SJSA1 (cell line): ENCODE data around the gene SMURF2. TPM values are rescaled to one million over a fixed set of nuclear protein-coding genes. Genes with fewer than 3 reads are reported as not detected.

Experiments
- DNase-seq, 2 experiments: peaks; one replicate each; pipeline ENCODE4 v3.0.0-alpha.2; 2015 to 2020; ENCODE audit warnings: low spot score in 2 of 2, low read depth in 1 of 2
- H3K27ac ChIP-seq: fragments of 250-450 bp; sonication (Bioruptor Pico); 2 replicates; pipeline ENCODE4 v1.5.1; 2020; ENCODE audit warnings: mild to moderate bottlenecking, moderate library complexity
- H3K27me3 ChIP-seq: fragments of 250-450 bp; sonication (Bioruptor Pico); replicated peaks from 2 replicates; pipeline ENCODE4 v1.5.1; 2020; ENCODE audit warnings: mild to moderate bottlenecking, moderate library complexity
- H3K36me3 ChIP-seq: fragments of 250-450 bp; sonication (Bioruptor Pico); 2 replicates; pipeline ENCODE4 v1.5.1; 2020; ENCODE audit warnings: mild to moderate bottlenecking
- H3K4me1 ChIP-seq: fragments of 250-450 bp; sonication (Bioruptor Pico); replicated peaks from 2 replicates; pipeline ENCODE4 v1.6.1; 2021; ENCODE audit warnings: mild to moderate bottlenecking
- H3K4me3 ChIP-seq: fragments of 250-450 bp; sonication (Bioruptor Pico); 2 replicates; pipeline ENCODE4 v1.5.1; 2020; ENCODE audit warnings: mild to moderate bottlenecking
- H3K9me3 ChIP-seq: fragments of 250-450 bp; sonication (Bioruptor Pico); replicated peaks from 2 replicates; pipeline ENCODE4 v1.5.1; 2020; ENCODE audit warnings: mild to moderate bottlenecking
- total RNA-seq: library from RNA; depleted of rRNA; stranded (reverse); fragments of >200 nt; shearing (Covaris generic); gene quantifications from 2 replicates; pipeline ENCODE4 v1.2.3, GENCODE V29; 2014

The SMURF2 gene
- total RNA-seq, 1 experiment from 2014 or later = 101 TPM

GRCh38 chr17:64546716-64547115, 115.4 kb downstream of the SMURF2 start:
- Histone ChIP-seq H3K36me3 (peaks cover 99% of the 10 kb centered on the region), H3K27ac (no peak overlapping the region), H3K9me3 (no peaks in the 10 kb centered on the region), H3K4me1 (no peaks in the 10 kb centered on the region), H3K27me3 (no peaks in the 10 kb centered on the region), H3K4me3 (no peak overlapping the region)
- DNase-seq = no peak

DNA sequence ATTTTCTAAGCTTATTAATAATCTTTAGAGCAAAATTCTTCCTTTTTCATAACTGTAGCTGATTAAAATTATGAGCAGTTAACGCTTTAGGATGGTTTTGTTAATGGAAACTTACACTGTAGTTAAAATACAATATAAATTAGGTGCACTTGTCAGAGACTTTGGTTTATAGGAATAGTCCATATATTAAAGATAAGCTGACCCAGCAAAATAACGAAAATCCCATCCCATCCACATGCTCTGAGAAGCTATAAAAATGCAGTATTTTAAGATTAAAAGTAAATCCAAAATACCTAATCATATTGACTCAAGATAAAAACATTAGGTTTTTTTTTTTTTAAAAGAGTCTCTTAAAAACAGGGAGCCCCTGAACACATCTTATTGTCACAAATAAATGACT, 117.4 kb downstream of the SMURF2 start:
- Histone ChIP-seq H3K36me3 (peaks cover 93% of the 10 kb centered on the region), H3K9me3 (no peaks in the 10 kb centered on the region), H3K27ac (no peak overlapping the region), H3K4me3 (no peak overlapping the region), H3K27me3 (no peaks in the 10 kb centered on the region), H3K4me1 (no peaks in the 10 kb centered on the region)
- no peak for DNase-seq

- H3K27me3 ChIP-seq = no peaks in the 10 kb centered on the region
- no peak overlapping the region for H3K4me3 ChIP-seq
- no peak for DNase-seq
- peaks cover 92% of the 10 kb centered on the region for H3K36me3 ChIP-seq
- no peaks in the 10 kb centered on the region for H3K4me1 ChIP-seq
- H3K9me3 ChIP-seq = no peaks in the 10 kb centered on the region
- H3K27ac ChIP-seq = no peak overlapping the region
Measured at GRCh38 chr17:64540118-64540776, 121.9 kb downstream of the SMURF2 start.

DNA sequence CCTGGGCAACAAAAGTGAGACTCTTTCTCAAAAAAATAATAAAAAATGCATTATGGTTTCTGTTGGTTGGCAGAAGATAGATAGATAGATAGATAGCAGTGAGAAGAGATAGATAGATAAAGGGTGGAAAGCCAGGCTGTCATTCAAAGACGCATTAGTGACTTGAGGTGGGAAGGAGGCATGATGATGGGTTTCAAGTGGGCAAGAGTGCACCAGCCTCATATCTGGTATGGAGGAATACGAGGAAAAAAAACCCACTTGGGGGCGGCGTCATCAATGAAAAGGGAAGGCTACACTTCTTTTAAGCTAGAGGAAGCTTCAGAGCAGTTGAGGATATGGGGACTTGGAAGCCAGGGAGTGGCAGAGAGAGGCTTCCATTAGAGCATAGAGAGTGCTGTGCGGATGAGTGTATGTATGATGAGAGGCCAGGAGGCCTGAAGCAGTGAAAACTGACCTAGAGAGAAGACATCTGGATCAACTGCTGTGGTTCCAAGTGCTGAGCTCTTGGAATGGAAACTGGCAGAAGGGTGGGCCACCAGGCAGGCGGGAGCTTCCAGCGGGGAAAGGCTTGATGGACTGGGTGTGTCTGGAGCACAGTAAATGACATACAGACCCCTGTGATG, 123.5 kb downstream of the SMURF2 start:
- Histone ChIP-seq H3K4me3 (no peak overlapping the region), H3K27ac (no peak overlapping the region)
- DNase-seq = no peak

GRCh38 chr17:64537488-64537887, 124.6 kb downstream of the SMURF2 start:
- DNase-seq = no peak
- Histone ChIP-seq H3K27ac (no peak overlapping the region), H3K4me1 (peaks cover 6% of the 10 kb centered on the region), H3K9me3 (no peaks in the 10 kb centered on the region), H3K36me3 (peaks cover 92% of the 10 kb centered on the region), H3K27me3 (no peaks in the 10 kb centered on the region), H3K4me3 (no peak overlapping the region)

More for the DNA sequence above, 123.5 kb downstream of the SMURF2 start:
- Histone ChIP-seq H3K9me3 (no peaks in the 10 kb centered on the region), H3K4me1 (no peaks in the 10 kb centered on the region; the same call in 1 of the 2 replicates), H3K36me3 (peaks cover 92% of the 10 kb centered on the region), H3K27me3 (no peaks in the 10 kb centered on the region)

DNA sequence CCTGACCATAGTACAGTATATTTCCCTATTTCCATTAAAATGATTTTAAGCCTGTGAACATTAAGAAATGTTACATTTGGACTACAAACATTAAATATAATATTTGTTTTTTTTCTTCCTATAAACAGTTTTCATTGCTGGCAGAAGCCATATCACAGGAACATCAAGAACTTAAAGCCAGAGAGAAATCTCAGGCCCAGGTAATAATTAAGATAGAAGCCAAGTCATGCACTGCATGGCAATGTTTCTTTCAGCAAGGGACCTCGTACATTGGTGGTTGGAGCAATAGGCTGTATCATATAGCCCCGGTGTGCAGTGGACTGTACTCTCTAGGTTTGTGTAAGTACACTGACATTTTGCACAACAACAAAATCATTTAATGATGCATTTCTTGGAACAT, 125.2 kb downstream of the SMURF2 start:
- Histone ChIP-seq H3K27me3 (no peaks in the 10 kb centered on the region), H3K9me3 (no peaks in the 10 kb centered on the region), H3K4me1 (peaks cover 12% of the 10 kb centered on the region), H3K27ac (no peak overlapping the region), H3K36me3 (peaks cover 92% of the 10 kb centered on the region), H3K4me3 (no peak overlapping the region)
- no peak for DNase-seq

DNA sequence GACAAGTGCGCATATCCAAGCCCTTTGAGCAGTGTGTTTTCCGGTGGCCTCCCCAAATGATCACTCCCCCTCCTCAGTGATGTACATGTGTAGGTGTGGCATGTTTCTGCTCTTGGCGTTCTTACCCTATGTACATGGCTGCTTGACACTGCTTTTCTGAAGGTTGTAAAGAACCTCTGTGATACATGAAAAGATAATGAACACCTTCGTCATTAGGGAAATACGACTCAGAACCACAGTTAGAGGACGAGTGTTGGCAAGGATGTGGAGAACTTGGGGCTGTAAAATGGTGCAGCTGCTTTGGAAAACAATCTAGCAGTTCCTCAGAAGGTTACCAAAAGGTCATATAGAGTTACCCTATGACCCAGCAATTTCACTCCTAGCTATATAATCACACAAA, 126.8 kb downstream of the SMURF2 start:
- Histone ChIP-seq H3K27me3 (no peaks in the 10 kb centered on the region), H3K9me3 (no peaks in the 10 kb centered on the region), H3K27ac (no peak overlapping the region), H3K36me3 (peaks cover 93% of the 10 kb centered on the region), H3K4me1 (peaks cover 24% of the 10 kb centered on the region), H3K4me3 (no peak overlapping the region)
- DNase-seq = no peak

DNA sequence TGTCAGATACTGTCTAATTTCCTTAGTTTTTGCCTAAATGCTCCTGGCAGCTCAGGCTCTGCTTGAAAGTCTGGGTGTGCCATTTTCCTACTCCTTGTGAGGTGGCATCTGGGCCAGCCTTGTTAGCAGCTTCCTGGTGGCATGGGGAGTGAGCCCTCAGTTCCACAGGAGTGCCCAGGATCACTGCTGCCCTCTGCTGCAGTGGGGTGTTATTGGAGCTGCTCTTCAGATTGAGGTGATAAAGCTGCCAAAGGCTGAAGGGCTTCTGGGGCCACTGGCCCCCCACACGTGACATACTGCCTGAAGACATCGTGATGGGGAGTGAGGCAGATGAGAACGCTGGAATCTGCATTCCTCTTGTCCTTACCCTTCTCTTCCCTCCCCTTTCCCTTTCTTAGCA, 127.9 kb downstream of the SMURF2 start:
- no peak for DNase-seq
- no peak overlapping the region for H3K4me3 ChIP-seq
- H3K4me1 ChIP-seq = peaks cover 24% of the 10 kb centered on the region
- peaks cover 97% of the 10 kb centered on the region for H3K36me3 ChIP-seq
- H3K9me3 ChIP-seq = no peaks in the 10 kb centered on the region
- H3K27ac ChIP-seq = no peak overlapping the region
- H3K27me3 ChIP-seq = no peaks in the 10 kb centered on the region

DNA sequence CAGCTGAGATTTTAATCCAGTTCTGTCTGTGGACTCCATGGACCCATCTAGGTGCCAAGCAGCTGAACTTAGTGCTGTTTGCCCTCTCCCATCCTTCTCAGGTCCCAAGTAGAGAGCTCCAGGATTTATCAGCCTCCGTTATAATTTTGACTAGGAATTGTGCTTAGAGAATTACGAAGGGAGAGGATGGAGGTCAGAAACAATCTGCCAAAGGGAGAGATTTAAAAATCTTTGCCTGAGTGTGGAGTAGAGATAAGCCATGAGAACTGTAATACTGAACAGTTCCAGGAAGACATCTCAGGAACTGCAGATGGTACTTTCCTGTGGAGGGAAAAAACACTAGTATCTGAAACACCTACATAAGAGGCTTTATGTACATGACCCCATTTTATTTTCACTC, 128.3 kb downstream of the SMURF2 start:
- H3K4me1 ChIP-seq = peaks cover 24% of the 10 kb centered on the region
- no peak overlapping the region for H3K27ac ChIP-seq
- peaks cover 97% of the 10 kb centered on the region for H3K36me3 ChIP-seq
- DNase-seq = no peak
- no peaks in the 10 kb centered on the region for H3K9me3 ChIP-seq
- H3K27me3 ChIP-seq = no peaks in the 10 kb centered on the region
- no peak overlapping the region for H3K4me3 ChIP-seq

DNA sequence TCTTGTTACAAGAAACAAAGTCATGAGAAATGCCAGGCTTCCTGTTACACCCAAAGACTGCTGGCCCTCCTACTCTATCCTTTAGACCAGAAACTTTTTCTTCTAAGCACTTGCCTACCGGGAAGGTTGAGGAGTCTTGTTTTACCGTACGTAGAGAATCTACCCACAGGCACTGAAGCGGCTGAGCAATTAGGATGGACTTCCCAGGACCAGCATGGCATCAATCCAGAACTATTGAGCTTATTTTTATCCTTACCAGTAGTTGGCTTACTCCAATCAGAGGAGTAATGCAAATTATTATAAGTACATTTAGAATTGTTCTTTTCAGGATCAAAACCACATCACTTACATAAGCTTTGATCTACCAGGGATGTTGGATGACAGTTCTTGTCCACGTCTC, 129.7 kb downstream of the SMURF2 start:
- no peak overlapping the region for H3K27ac ChIP-seq
- no peaks in the 10 kb centered on the region for H3K9me3 ChIP-seq
- no peak for DNase-seq
- H3K36me3 ChIP-seq = peaks cover 99% of the 10 kb centered on the region
- no peak overlapping the region for H3K4me3 ChIP-seq
- no peaks in the 10 kb centered on the region for H3K27me3 ChIP-seq
- H3K4me1 ChIP-seq = peaks cover 24% of the 10 kb centered on the region

DNA sequence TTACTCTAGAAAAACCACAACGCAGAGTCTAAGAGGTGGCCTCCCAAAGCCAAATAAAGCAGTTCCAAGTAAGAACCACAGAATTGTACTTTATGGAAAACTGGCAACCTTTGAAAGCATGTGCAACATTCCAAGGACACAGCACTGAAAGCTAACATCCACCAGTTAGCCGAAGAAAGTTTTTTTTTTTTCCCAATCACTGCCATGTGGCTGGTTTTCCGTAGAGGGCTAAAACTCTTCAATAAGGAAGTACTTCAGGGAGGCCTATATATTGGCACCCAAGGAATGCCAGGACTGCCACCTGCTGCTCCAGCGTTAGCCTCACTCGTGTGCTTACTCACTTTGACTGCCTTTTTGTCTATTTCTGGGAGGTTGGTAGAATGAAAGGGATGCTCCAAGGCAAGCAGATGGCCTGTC, 130.1 kb downstream of the SMURF2 start:
- Histone ChIP-seq H3K27me3 (no peaks in the 10 kb centered on the region), H3K27ac (no peak overlapping the region), H3K4me1 (peaks cover 24% of the 10 kb centered on the region), H3K4me3 (no peak overlapping the region), H3K36me3 (peaks cover 99% of the 10 kb centered on the region), H3K9me3 (no peaks in the 10 kb centered on the region)
- peak in 1 of 2 experiments; percentile 83 for DNase-seq

DNA sequence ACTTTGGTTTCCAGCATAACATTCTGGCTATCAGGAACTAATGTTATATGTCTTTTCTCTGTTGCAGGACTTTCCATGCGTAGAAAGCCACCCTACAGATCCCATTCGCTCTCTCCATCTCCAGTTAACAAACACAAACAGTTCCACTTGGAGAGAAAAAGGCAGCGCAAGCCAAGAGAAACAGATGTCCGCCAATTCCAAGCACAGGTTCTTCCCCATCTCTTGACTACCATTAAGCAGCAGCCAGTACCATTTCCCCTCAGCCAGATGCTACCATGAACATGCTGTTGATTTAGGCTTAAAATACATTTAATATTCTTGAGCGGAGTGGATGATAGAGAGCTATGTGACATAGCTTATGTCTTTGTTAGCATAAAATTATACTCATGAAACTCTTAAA, 132.9 kb downstream of the SMURF2 start:
- Histone ChIP-seq H3K36me3 (peaks cover 99% of the 10 kb centered on the region), H3K27ac (no peak overlapping the region), H3K27me3 (no peaks in the 10 kb centered on the region), H3K4me3 (no peak overlapping the region), H3K9me3 (no peaks in the 10 kb centered on the region), H3K4me1 (peaks cover 24% of the 10 kb centered on the region)
- no peak for DNase-seq

- no peak overlapping the region for H3K27ac ChIP-seq
- no peaks in the 10 kb centered on the region for H3K27me3 ChIP-seq
- no peaks in the 10 kb centered on the region for H3K9me3 ChIP-seq
- H3K4me3 ChIP-seq = no peak overlapping the region
- peaks cover 97% of the 10 kb centered on the region for H3K36me3 ChIP-seq
- H3K4me1 ChIP-seq = peaks cover 23% of the 10 kb centered on the region
- DNase-seq = no peak
Measured at GRCh38 chr17:64527914-64528313, 134.2 kb downstream of the SMURF2 start.

GRCh38 chr17:64520359-64520758, 141.7 kb downstream of the SMURF2 start:
- Histone ChIP-seq H3K27ac (no peak overlapping the region), H3K4me3 (no peak overlapping the region), H3K9me3 (no peaks in the 10 kb centered on the region), H3K27me3 (no peaks in the 10 kb centered on the region), H3K4me1 (no peaks in the 10 kb centered on the region), H3K36me3 (peaks cover 95% of the 10 kb centered on the region)
- DNase-seq = no peak
